PC-9 (cell line): ENCODE results near the gene FNDC3B.

Experiments used
- EZH2 ChIP-seq: fragments of 200-600 bp; sonication (generic); IDR thresholded peaks from 2 replicates; pipeline ENCODE4 v1.8.0; 2017; ENCODE audit warnings: antibody characterized with exemption, low read depth
- TF ChIP-seq, protein P1 (sequence below): fragments of 200-600 bp; sonication (generic); conservative IDR thresholded peaks from 2 replicates; pipeline ENCODE4 v1.6.1; 2017; ENCODE audit warnings: mixed run types, antibody characterized with exemption, mild to moderate bottlenecking, moderate library complexity

GRCh38 chr3:172106037-172106954 lies 66.9 kb downstream of the FNDC3B start:
- TF ChIP-seq, protein P1, sequence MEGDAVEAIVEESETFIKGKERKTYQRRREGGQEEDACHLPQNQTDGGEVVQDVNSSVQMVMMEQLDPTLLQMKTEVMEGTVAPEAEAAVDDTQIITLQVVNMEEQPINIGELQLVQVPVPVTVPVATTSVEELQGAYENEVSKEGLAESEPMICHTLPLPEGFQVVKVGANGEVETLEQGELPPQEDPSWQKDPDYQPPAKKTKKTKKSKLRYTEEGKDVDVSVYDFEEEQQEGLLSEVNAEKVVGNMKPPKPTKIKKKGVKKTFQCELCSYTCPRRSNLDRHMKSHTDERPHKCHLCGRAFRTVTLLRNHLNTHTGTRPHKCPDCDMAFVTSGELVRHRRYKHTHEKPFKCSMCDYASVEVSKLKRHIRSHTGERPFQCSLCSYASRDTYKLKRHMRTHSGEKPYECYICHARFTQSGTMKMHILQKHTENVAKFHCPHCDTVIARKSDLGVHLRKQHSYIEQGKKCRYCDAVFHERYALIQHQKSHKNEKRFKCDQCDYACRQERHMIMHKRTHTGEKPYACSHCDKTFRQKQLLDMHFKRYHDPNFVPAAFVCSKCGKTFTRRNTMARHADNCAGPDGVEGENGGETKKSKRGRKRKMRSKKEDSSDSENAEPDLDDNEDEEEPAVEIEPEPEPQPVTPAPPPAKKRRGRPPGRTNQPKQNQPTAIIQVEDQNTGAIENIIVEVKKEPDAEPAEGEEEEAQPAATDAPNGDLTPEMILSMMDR, result no peak
- no peak for TF ChIP-seq EZH2
